Right atrium auricular region (tissue), 2 donors: Measurements from ENCODE around the gene TFRC. TPM values are rescaled to one million over a fixed set of nuclear protein-coding genes. Genes with fewer than 3 reads are reported as not detected.

Experiments used
- DNase-seq: peaks from one replicate; pipeline ENCODE4 v3.0.0-alpha.2; 2019; ENCODE audit warnings: low spot score
- H3K27ac ChIP-seq, 2 donors: fragments of 200-600 bp; sonication (generic); 1 replicate in 1 of 2; 2 replicates in 1 of 2; pipeline ENCODE4 v1.5.1; 2016 to 2019
- H3K27me3 ChIP-seq, 2 donors: fragments of 200-600 bp; sonication (generic); one replicate each; pipeline versions ENCODE4 v1.5.1 to v1.6.0; 2017 to 2019
- H3K36me3 ChIP-seq: fragments of 200-600 bp; sonication (generic); one replicate; pipeline ENCODE4 v1.5.1; 2016
- H3K4me1 ChIP-seq, 2 donors: fragments of 200-600 bp; sonication (generic); one replicate each; pipeline versions ENCODE4 v1.5.1 to v1.6.0; 2017 to 2019
- H3K4me3 ChIP-seq, 2 donors: fragments of 200-600 bp; sonication (generic); 1 replicate in 1 of 2; 2 replicates in 1 of 2; pipeline ENCODE4 v1.5.1; 2017 to 2019; ENCODE audit warnings: mild to moderate bottlenecking in 1 of 2, moderate library complexity in 1 of 2
- H3K9me3 ChIP-seq, 2 donors: fragments of 200-600 bp; sonication (generic); one replicate each; pipeline ENCODE4 v1.5.1; 2019
- CTCF ChIP-seq, 2 donors: fragments of 200-600 bp; sonication (generic); IDR thresholded peaks; one replicate each; pipeline ENCODE4 v1.5.1; 2019; ENCODE audit warnings: antibody characterized with exemption in 2 of 2
- total RNA-seq, 2 donors: library from RNA; depleted of rRNA; stranded (reverse); fragments of >200 nt; gene quantifications; one replicate each; pipeline ENCODE4 v1.1.0, GENCODE V29; 2016

The TFRC gene
- total RNA-seq, 2 donors from 2014 or later, result 47.9 to 98.0 TPM

DNA sequence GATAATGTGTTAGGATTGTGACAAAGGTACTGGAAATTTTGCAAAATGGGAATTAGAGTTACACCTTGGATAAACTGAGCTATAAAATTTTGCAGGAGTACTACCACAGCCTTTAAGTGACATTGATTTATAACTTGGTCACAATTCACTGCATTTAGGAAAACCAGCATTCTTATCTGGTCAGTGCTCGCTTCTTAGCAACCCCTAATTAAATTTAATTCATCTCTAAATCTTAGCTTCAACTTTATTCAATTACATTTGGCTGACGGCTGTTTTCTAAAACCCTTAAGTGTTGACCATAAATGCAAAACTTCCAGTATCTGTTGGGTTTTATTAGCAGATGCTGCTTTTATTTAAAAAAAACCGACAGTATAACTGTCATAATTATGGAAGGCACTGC is 31.3 kb downstream of the TFRC start:
- no peaks in the 10 kb centered on the region for H3K9me3 ChIP-seq
- DNase-seq, result no peak
- no peak for TF ChIP-seq CTCF (IDR thresholded peaks at IDR 0.05)
- peaks cover 62% of the 10 kb centered on the region for H3K36me3 ChIP-seq
- no peak overlapping the region for H3K27ac ChIP-seq
- no peaks in the 10 kb centered on the region for H3K4me1 ChIP-seq
- no peak overlapping the region for H3K4me3 ChIP-seq
- H3K27me3 ChIP-seq, result no peaks in the 10 kb centered on the region

GRCh38 chr3:196049653-196050052 is 32.2 kb downstream of the TFRC start:
- Histone ChIP-seq H3K9me3 (no peaks in the 10 kb centered on the region), H3K4me1 (no peaks in the 10 kb centered on the region), H3K27ac (no peak overlapping the region), H3K27me3 (no peaks in the 10 kb centered on the region), H3K36me3 (peaks cover 53% of the 10 kb centered on the region), H3K4me3 (no peak overlapping the region)
- no peak for TF ChIP-seq CTCF (IDR thresholded peaks at IDR 0.05)
- DNase-seq, result no peak

DNA sequence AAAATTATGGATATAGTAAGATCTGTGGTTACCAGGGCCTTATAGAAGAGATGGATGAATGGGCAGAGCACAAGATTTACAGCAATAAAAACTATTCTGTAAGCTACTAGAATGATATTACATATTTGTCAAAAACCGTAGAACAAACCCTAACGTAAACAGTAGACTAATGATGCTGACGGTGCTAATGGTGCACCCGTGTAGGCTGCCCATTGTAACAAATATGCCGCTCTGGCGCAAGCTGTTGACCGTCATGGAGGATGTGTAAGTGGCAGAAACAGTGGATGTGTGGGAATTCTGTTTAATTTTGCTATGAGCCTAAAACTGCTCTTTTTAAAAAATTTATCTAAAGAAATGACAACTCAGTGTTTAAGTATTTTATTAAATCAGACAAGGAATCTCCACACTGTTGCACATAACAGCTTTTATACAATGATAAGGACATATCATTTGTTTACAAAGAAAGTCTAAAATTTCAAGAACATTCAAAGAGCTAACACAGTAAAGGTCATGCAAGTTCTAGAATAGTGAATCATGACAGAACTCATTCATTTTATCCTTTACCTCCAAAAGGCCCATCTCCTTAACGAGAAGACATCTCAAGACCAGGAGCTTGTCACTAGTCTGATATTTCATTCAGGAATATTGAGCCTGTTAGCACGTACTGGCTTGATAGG is 32.8 kb downstream of the TFRC start:
- H3K27me3 ChIP-seq, result no peaks in the 10 kb centered on the region
- no peak overlapping the region for H3K27ac ChIP-seq
- H3K36me3 ChIP-seq, result peaks cover 47% of the 10 kb centered on the region
- H3K4me3 ChIP-seq, result no peak overlapping the region
- TF ChIP-seq CTCF (IDR thresholded peaks at IDR 0.05), result no peak
- H3K9me3 ChIP-seq, result no peaks in the 10 kb centered on the region
- no peaks in the 10 kb centered on the region for H3K4me1 ChIP-seq
- no peak for DNase-seq

DNA sequence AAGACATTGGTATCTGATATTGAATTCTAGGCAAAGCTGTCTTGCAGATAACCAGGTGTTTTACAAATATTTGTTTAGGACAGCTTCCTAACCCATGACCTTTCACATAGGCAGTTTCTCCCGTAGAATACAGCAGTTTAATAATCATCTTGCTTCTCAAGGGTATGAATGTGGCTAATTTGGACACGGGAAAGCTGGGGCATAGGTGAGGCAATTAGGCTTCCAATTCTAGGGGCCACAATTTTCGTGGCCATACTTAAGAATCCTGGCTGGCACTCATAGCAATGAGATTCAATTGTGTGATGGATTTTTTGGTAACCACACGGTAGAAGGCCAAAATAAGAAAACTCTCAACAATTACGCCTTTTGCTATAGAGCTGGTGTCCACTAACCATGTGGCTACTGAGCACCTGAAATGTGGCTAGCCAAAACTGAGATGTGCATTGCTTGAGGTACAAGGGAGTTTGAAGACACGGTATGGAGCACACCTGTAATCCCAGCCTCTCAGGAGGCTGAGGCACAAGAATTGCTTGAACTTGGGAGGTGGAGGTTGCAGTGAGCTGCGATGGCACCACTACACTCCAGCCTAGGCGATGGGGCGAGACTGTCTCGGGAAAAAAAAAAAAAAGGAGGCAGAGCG is 34.4 kb downstream of the TFRC start:
- Histone ChIP-seq H3K36me3 (peaks cover 31% of the 10 kb centered on the region), H3K27me3 (no peaks in the 10 kb centered on the region), H3K4me3 (no peak overlapping the region), H3K27ac (no peak overlapping the region), H3K4me1 (no peaks in the 10 kb centered on the region), H3K9me3 (no peaks in the 10 kb centered on the region)
- no peak for TF ChIP-seq CTCF (IDR thresholded peaks at IDR 0.05)
- DNase-seq, result no peak

GRCh38 chr3:196044513-196044912 is 37.4 kb downstream of the TFRC start:
- TF ChIP-seq CTCF (IDR thresholded peaks at IDR 0.05), result no peak
- no peak overlapping the region for H3K4me3 ChIP-seq
- H3K27me3 ChIP-seq, result no peaks in the 10 kb centered on the region
- no peak overlapping the region for H3K27ac ChIP-seq
- peaks cover 0 to 7% of the 10 kb centered on the region in 2 donors for H3K9me3 ChIP-seq
- H3K36me3 ChIP-seq, result peaks cover 6% of the 10 kb centered on the region
- DNase-seq, result no peak
- no peaks in the 10 kb centered on the region for H3K4me1 ChIP-seq
